GM19193 (cell line): ENCODE measurements around the gene COX7A2.

ENCODE experiments used
- POLR2A ChIP-seq: IDR thresholded peaks from 4 replicates; pipeline ENCODE4 v1.6.1; 2011; ENCODE audit not compliant: insufficient read depth, insufficient read length; ENCODE audit errors: extremely low read depth

Gene COX7A2

DNA sequence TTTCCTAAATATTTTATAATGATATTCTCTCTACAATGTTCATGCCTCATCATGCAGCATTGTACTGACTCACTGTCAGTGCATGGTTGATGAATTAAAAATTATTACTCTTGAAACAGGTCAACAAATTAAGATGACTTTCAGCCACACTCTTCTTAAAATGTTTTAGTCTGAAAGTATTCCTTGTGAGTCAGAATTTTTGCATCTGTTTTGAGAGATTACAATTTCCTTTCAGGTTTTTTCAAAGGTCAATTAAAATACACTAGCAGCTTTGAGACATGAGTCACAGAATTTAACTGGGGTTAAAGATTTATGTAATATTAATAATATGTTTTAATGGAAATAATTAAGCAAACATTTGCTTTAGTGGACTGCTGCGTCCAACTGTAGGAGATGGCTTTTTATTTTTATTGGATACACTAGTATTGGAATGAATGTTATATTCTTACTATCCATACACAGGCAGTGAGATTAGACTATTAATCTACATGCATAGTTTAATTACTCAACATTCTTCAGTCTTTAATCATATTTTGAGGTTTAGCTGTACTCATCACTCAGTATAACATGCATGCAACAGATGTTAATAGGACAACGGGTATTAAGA, 47.4 kb downstream of the COX7A2 start:
- TF ChIP-seq POLR2A: no peak

- TF ChIP-seq POLR2A: no peak
These were observed 55.2 kb downstream of the COX7A2 start for GRCh38 chr6:75188221-75188925.
